ENCODE measurements around the gene GTF3C2. TPM values are rescaled to one million over a fixed set of nuclear protein-coding genes. Genes with fewer than 3 reads are reported as not detected.

GTF3C2 gene
- total and polyA plus RNA-seq, 2 of the 13 experiments (the other 11 are each of a cell fraction or from before 2014, with no cell fraction given): 77.5 to 130 TPM

GRCh38 chr2:27370026-27370815, 13.7 kb upstream of the GTF3C2 start, which contains the start of the genes EIF2B4 and SNX17 (continued):
- TF ChIP-seq ZNF20 (CRISPR knock-in tag; IDR thresholded peaks at IDR 0.05) (peak; percentile 52; the same call in 1 of the 2 replicates), ATF5 (CRISPR knock-in tag; IDR thresholded peaks at IDR 0.05; ENCODE audit: low read depth) (peak; percentile 77; the same call in 1 of the 2 replicates), TARDBP (CRISPR knock-in tag; IDR thresholded peaks at IDR 0.05) (peak; percentile 98), ZNF674 (CRISPR knock-in tag; IDR thresholded peaks at IDR 0.05; ENCODE audit: low read depth) (0 out of 2 replicates have a peak, but pooled peaks have one; percentile 76), RFXANK (CRISPR knock-in tag; IDR thresholded peaks at IDR 0.05) (peak; percentile 88; the same call in 1 of the 2 replicates), ZNF713 (CRISPR knock-in tag; IDR thresholded peaks at IDR 0.05) (peak; percentile 97), HDAC6 (IDR thresholded peaks at IDR 0.05; ENCODE audit: low read depth, low read length) (no peak), HNRNPK (IDR thresholded peaks at IDR 0.05; ENCODE audit: low read depth, low read length, poor library complexity, severe bottlenecking) (peak; percentile 17), GZF1 (CRISPR knock-in tag; IDR thresholded peaks at IDR 0.05) (no peak; the same call in 1 of the 2 replicates), ZNF230 (CRISPR knock-in tag; IDR thresholded peaks at IDR 0.05) (peak; percentile 60), SRY (CRISPR knock-in tag; IDR thresholded peaks at IDR 0.05) (peak; percentile 65; the same call in 1 of the 2 replicates), ZHX2 (IDR thresholded peaks at IDR 0.05; ENCODE audit: low read depth) (peak; percentile 95), ZHX2 (CRISPR knock-in tag; IDR thresholded peaks at IDR 0.05; ENCODE audit: borderline replicate concordance) (peak; percentile 95), SAFB2 (CRISPR knock-in tag; IDR thresholded peaks at IDR 0.05; ENCODE audit: borderline replicate concordance, low read depth) (peak; percentile 53), STAT6 (CRISPR knock-in tag; IDR thresholded peaks at IDR 0.05; ENCODE audit: borderline replicate concordance) (peak; percentile 97), ZBTB49 (CRISPR knock-in tag; IDR thresholded peaks at IDR 0.05; ENCODE audit: borderline replicate concordance) (0 out of 2 replicates have a peak, but pooled peaks have one; percentile 29)
